Measurements from ENCODE around the gene SCIN. TPM values are rescaled to one million over a fixed set of nuclear protein-coding genes. Genes with fewer than 3 reads are reported as not detected.

Gene SCIN
- total RNA-seq, 1 donor: 2.3 TPM

DNA sequence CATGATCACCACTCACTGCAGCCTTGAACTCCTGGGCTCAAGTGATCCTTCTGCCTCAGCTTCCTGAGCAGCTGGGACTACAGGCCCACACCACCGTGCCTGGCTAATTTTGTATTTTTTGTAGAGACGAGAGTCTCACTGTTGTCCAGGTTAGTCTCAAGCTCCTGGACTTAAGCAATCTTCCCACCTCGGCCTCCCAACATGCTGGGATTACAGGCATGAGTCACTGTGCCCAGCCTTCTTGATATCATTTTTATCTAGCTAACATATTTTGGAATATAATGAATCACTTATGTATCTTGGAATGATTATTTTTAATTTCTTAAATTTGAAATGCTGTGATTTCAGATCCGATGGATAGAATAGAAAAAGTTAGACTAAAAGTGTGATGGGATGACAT, 135.4 kb downstream of the SCIN start:
- DNase-seq (ENCODE audit: low read depth): no peak
- no peak overlapping the region for H3K4me3 ChIP-seq (ENCODE audit: low read depth, low read length)
- TF ChIP-seq, protein P1, sequence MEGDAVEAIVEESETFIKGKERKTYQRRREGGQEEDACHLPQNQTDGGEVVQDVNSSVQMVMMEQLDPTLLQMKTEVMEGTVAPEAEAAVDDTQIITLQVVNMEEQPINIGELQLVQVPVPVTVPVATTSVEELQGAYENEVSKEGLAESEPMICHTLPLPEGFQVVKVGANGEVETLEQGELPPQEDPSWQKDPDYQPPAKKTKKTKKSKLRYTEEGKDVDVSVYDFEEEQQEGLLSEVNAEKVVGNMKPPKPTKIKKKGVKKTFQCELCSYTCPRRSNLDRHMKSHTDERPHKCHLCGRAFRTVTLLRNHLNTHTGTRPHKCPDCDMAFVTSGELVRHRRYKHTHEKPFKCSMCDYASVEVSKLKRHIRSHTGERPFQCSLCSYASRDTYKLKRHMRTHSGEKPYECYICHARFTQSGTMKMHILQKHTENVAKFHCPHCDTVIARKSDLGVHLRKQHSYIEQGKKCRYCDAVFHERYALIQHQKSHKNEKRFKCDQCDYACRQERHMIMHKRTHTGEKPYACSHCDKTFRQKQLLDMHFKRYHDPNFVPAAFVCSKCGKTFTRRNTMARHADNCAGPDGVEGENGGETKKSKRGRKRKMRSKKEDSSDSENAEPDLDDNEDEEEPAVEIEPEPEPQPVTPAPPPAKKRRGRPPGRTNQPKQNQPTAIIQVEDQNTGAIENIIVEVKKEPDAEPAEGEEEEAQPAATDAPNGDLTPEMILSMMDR (IDR thresholded peaks at IDR 0.05; ENCODE audit: insufficient read depth, low read length): no peak

DNA sequence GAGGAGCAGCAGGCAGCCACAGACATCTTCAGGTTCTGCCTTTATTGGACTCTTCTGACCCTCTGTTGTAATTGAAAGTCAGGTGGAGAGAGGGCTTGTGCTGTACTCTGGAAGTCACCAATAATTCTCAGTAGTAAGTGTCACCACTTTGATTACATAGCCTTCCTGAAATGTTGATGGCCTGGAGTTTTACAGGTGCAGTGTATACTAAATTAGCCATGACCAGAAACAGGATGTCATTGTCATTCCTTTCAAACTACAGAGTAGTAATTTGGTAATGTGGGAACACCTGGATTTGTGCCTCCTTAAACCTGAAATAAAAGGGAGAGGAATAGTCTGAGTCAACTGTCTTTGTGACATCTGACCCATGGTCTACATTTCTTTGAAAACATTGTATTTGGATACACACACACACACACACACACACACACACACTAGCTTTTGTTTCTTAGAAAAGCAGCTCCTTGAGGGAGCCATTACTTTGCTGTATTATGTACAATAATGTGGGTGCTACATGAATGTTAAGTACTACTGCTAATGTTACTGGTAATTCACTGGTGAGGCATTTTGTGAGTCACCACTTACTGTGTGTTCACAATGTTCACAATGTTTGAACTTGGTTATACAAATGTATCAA, 136.5 kb downstream of the SCIN start:
- no peak for DNase-seq (ENCODE audit: low read depth)
- TF ChIP-seq, protein P1 (IDR thresholded peaks at IDR 0.05; ENCODE audit: insufficient read depth, low read length): no peak
- no peak overlapping the region for H3K4me3 ChIP-seq (ENCODE audit: low read depth, low read length)

DNA sequence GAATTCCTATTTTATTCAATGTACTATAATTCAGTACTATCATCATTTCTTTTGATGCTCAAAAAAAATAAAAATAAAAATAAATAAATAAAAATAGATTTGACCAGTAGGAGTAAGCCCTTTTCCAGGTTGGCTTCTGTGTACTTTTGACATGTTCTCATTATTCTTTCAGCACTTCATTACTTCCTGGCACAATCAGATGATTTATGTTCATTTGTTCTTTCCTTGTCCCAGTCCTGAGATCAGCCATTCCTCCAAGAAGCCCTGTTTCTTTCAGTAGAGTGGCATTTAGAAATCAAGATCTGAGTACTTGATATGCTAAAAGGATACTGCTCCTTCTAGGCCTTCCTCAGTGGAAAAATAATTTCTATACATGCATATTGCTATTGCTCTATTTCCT, 137.8 kb downstream of the SCIN start:
- DNase-seq (ENCODE audit: low read depth): no peak
- TF ChIP-seq, protein P1 (IDR thresholded peaks at IDR 0.05; ENCODE audit: insufficient read depth, low read length): no peak
- H3K4me3 ChIP-seq (ENCODE audit: low read depth, low read length): no peak overlapping the region

Small RNA genes within 50 kb of the gene (small RNA-seq; reads per million reads assigned to genes)
- not detected for gene RF00264

Other genes with a start within 250 kb of the SCIN start
- gene VWDE, start 166.9 kb upstream of the SCIN start, total RNA-seq (ENCODE audit: low replicate concordance): 0.08 and 0.09 TPM in 2 replicates
- 13.2 and 25.8 TPM in 2 replicates for gene ARL4A, start 116.9 kb downstream of the SCIN start, total RNA-seq (ENCODE audit: low replicate concordance)